ENCODE measurements around the gene RUNDC3A.

Gene RUNDC3A

DNA sequence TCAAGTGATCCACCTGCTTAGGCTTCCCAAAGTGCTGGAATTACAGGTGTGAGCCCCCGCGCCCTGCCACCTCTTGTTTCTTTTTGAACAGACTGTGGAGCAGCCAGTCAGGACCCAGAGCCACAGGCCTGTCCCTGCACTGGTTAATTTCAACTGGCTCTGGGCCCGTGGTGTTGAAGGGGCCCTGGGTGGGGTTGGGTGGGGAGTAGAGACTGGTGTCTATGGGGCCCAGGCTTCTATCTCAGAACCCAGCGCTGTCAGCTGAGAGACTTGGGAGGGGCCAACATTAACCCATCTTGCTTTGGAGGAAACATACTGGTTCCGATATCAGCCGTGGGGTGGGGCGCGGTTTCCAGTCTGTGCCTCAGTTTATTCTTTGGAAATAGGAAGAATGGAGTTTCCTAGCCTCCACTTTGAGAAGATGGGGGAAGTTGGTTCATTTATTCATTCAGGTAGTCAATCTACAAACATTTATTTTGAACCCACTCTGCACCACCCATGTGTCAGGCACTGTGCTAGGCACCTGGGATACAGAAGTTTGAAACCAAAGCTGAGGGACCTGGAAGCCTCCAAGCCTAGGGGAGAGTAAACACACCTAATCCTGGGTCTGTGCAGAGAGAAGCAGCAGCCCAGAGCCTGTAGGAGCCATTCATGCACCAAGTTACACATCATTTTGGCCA, 24.9 kb upstream of the RUNDC3A start:
- Histone ChIP-seq H3K4me3 (ENCODE audit: severe bottlenecking) (no peak overlapping the region), H3K9me3 (ENCODE audit: severe bottlenecking) (no peaks in the 10 kb centered on the region), H3K4me1 (ENCODE audit: insufficient read depth, poor library complexity, severe bottlenecking) (peaks cover 6% of the 10 kb centered on the region), H3K27ac (ENCODE audit: poor library complexity, severe bottlenecking) (no peak overlapping the region), H3K27me3 (ENCODE audit: insufficient read depth, poor library complexity, severe bottlenecking) (no peaks in the 10 kb centered on the region), H3K36me3 (ENCODE audit: low read depth) (no peaks in the 10 kb centered on the region)
- TF ChIP-seq, protein P1, sequence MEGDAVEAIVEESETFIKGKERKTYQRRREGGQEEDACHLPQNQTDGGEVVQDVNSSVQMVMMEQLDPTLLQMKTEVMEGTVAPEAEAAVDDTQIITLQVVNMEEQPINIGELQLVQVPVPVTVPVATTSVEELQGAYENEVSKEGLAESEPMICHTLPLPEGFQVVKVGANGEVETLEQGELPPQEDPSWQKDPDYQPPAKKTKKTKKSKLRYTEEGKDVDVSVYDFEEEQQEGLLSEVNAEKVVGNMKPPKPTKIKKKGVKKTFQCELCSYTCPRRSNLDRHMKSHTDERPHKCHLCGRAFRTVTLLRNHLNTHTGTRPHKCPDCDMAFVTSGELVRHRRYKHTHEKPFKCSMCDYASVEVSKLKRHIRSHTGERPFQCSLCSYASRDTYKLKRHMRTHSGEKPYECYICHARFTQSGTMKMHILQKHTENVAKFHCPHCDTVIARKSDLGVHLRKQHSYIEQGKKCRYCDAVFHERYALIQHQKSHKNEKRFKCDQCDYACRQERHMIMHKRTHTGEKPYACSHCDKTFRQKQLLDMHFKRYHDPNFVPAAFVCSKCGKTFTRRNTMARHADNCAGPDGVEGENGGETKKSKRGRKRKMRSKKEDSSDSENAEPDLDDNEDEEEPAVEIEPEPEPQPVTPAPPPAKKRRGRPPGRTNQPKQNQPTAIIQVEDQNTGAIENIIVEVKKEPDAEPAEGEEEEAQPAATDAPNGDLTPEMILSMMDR (IDR thresholded peaks at IDR 0.05; ENCODE audit: poor library complexity, severe bottlenecking), result no peak
- DNase-seq (ENCODE audit: low spot score) (no peak), ATAC-seq (ENCODE audit: low read depth) (no peak)

GRCh38 chr17:44284024-44284400, 24.4 kb upstream of the RUNDC3A start:
- Histone ChIP-seq H3K4me3 (ENCODE audit: severe bottlenecking) (no peak overlapping the region), H3K4me1 (ENCODE audit: insufficient read depth, poor library complexity, severe bottlenecking) (peaks cover 6% of the 10 kb centered on the region), H3K9me3 (ENCODE audit: severe bottlenecking) (no peaks in the 10 kb centered on the region), H3K27me3 (ENCODE audit: insufficient read depth, poor library complexity, severe bottlenecking) (no peaks in the 10 kb centered on the region), H3K27ac (ENCODE audit: poor library complexity, severe bottlenecking) (no peak overlapping the region), H3K36me3 (ENCODE audit: low read depth) (no peaks in the 10 kb centered on the region)
- ATAC-seq (ENCODE audit: low read depth), result no peak
- no peak for DNase-seq (ENCODE audit: low spot score)
- TF ChIP-seq, protein P1 (IDR thresholded peaks at IDR 0.05; ENCODE audit: poor library complexity, severe bottlenecking), result no peak

- no peaks in the 10 kb centered on the region for H3K4me1 ChIP-seq (ENCODE audit: insufficient read depth, poor library complexity, severe bottlenecking)
- no peak overlapping the region for H3K27ac ChIP-seq (ENCODE audit: poor library complexity, severe bottlenecking)
- DNase-seq (ENCODE audit: low spot score) (no peak), ATAC-seq (ENCODE audit: low read depth) (no peak)
- no peaks in the 10 kb centered on the region for H3K9me3 ChIP-seq (ENCODE audit: severe bottlenecking)
- no peaks in the 10 kb centered on the region for H3K36me3 ChIP-seq (ENCODE audit: low read depth)
- no peaks in the 10 kb centered on the region for H3K27me3 ChIP-seq (ENCODE audit: insufficient read depth, poor library complexity, severe bottlenecking)
- H3K4me3 ChIP-seq (ENCODE audit: severe bottlenecking), result no peak overlapping the region
- TF ChIP-seq, protein P1 (IDR thresholded peaks at IDR 0.05; ENCODE audit: poor library complexity, severe bottlenecking), result no peak
These were observed 20.8 kb upstream of the RUNDC3A start for GRCh38 chr17:44287651-44288050.

GRCh38 chr17:44293509-44294226, 14.7 kb upstream of the RUNDC3A start:
- Histone ChIP-seq H3K36me3 (ENCODE audit: low read depth) (no peaks in the 10 kb centered on the region), H3K4me3 (ENCODE audit: severe bottlenecking) (no peak overlapping the region), H3K9me3 (ENCODE audit: severe bottlenecking) (no peaks in the 10 kb centered on the region), H3K4me1 (ENCODE audit: insufficient read depth, poor library complexity, severe bottlenecking) (no peaks in the 10 kb centered on the region), H3K27me3 (ENCODE audit: insufficient read depth, poor library complexity, severe bottlenecking) (no peaks in the 10 kb centered on the region), H3K27ac (ENCODE audit: poor library complexity, severe bottlenecking) (no peak overlapping the region)
- ATAC-seq (ENCODE audit: low read depth) (no peak), DNase-seq (ENCODE audit: low spot score) (no peak)
- TF ChIP-seq, protein P1 (IDR thresholded peaks at IDR 0.05; ENCODE audit: poor library complexity, severe bottlenecking), result no peak

DNA sequence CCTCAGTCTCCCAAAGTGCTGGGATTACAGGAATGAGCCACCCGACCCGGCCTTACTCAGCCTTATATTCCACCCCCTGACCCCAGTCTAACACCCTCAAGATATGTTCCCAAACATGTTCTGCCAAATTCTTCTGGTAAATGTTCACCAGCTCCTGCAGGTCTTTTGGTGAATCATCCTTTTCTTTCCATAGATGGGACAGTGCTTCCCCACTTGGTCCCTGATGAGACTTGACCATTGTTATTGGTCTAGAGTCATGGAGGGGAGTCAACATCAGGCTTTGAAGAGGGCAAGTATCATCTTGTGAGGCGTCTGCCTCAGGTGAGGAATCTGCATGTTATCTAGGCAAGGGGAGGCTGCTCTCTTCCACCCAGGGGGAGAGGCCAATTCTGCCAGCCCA, 10.4 kb upstream of the RUNDC3A start:
- no peak for DNase-seq (ENCODE audit: low spot score)
- H3K36me3 ChIP-seq (ENCODE audit: low read depth), result no peaks in the 10 kb centered on the region
- peak; percentile 60; the same call in 2 of the 3 replicates for ATAC-seq (ENCODE audit: low read depth)
- H3K4me1 ChIP-seq (ENCODE audit: insufficient read depth, poor library complexity, severe bottlenecking), result no peaks in the 10 kb centered on the region
- TF ChIP-seq, protein P1 (IDR thresholded peaks at IDR 0.05; ENCODE audit: poor library complexity, severe bottlenecking), result no peak
- no peaks in the 10 kb centered on the region for H3K9me3 ChIP-seq (ENCODE audit: severe bottlenecking)
- H3K4me3 ChIP-seq (ENCODE audit: severe bottlenecking), result no peak overlapping the region
- H3K27me3 ChIP-seq (ENCODE audit: insufficient read depth, poor library complexity, severe bottlenecking), result no peaks in the 10 kb centered on the region
- H3K27ac ChIP-seq (ENCODE audit: poor library complexity, severe bottlenecking), result no peak overlapping the region

Measured in RWPE2 (cell line).